A204.1 (cell line): Measurements from ENCODE around the gene SMARCA4.

Experiments
- FAIRE-seq: peaks from 2 replicates; lab custom pipeline; 2012; peaks lifted over from hg19 to GRCh38; lab: Jason Lieb, UNC

The SMARCA4 gene

DNA sequence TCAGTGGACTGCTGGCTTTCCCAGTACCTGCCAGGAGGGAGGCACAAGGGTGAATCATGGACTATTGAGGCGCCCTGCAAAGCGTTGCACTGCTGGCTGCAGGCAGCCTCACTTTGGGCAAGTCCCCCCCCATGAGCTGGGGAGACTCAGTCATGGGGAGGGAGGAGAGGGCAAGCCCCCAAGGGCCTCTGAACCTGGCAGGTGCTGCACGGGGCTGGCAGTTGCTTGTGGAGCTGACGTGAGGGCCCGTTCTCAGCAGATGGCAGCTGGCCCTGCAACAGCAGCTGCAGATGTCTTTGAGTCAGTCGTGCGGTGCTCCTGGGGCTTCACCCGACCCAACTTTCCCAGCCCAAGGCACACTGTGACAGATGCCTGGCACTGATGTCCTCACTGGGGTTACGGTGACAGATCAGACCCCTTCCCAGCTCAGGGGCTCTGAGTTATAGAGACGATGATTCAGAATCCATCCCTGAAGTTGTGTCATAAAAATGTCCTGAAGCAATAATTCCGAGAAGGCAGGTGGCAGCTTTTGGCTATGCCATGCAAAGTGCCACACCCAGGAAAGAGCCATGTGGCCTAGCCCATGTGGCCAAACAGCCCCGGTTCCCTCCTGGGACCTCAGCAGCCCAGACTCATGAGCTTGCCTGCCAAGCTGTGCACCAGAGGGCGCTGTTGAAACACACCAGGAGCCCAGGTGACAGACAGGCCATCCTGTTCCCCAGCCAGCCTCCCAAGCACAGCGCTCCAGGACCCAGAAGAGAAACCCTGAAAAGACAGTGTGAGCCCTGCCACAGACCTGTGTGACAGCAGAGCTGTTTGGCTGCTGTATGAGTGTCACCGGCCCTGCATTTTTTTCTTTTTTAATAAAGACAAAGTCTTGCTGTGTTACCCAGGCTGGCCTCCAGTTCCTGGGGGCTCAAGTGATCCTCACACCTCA is 74.9 kb downstream of the SMARCA4 start:
- peak; percentile 37 for FAIRE-seq

DNA sequence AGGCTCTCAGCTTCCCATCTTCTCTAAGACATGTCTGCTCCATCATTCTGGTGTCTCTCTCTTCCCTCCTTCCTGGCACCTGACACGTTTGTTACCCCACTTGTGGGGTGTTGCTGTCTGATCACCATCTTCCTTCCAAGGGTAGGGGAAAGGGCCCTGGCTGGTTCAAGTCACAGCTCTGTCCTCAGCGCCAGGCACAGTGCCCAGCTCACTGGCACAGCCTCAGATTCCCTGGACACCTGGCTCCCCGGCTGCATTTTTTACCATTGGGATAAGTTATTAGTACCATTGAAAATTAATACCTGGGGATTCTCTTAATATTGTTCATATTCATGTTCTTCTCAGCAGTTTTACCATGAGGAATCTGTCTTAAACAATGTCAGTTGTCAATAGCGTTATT is 77.7 kb downstream of the SMARCA4 start:
- FAIRE-seq: no peak

DNA sequence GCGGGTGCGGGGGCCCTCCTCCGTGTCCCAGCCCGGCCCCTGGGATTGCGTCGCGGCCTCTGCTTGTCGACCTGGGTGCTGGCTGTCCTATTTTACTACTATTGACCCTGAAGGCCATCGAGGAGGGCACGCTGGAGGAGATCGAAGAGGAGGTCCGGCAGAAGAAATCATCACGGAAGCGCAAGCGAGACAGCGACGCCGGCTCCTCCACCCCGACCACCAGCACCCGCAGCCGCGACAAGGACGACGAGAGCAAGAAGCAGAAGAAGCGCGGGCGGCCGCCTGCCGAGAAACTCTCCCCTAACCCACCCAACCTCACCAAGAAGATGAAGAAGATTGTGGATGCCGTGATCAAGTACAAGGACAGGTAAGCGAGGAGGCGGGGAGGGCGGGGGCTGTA is 80.4 kb downstream of the SMARCA4 start:
- FAIRE-seq: no peak

DNA sequence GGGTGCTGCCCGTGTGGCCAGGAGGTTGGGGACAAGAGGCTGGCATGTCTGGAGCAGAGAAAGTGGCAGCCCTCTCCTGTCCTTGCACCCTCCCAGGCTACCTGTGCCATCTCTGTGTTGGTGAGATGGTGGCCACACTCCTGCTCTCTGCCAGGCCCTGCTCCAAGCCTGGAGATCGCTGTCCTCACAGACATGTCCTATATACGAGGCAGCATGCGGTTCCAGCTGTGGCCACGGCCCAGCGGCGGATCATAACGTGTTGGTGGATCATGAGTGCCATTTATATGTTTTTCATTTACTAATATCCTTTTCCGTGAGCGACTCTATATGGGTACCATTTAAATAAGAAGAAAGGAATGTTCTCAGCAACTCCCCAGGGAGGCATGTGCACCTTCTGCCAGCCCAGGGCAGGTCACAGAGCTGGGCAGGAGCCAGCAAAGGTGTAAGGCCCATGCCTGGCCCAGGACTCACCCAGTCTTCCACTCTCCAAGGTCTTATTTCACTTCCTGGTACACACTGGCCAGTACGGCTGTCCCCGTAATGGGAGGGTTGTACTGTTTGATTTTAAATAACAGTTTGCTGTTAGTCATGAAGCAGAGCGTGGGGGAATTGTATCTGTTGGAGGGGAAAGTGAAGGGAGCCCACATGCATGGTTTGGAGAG is 81.3 kb downstream of the SMARCA4 start:
- no peak for FAIRE-seq

DNA sequence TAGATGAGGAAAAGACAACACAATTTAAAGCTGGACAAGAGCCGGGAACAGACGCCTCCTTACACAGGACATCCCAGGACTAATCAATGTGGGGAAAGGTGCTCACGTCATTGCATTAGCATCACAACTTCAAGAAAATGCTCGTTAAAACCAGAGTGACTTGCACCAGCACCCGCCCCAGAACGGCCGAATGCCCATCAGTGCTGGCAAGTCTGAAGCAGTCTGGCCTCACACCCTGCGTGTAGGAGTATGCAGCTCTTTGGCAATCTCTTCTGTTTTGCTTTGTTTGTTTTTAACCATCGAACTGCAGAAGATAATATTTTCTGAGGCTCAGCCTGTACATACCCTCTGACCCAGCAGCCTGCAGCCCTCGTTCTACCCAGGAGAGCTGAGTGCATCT is 83.6 kb downstream of the SMARCA4 start:
- FAIRE-seq: no peak

DNA sequence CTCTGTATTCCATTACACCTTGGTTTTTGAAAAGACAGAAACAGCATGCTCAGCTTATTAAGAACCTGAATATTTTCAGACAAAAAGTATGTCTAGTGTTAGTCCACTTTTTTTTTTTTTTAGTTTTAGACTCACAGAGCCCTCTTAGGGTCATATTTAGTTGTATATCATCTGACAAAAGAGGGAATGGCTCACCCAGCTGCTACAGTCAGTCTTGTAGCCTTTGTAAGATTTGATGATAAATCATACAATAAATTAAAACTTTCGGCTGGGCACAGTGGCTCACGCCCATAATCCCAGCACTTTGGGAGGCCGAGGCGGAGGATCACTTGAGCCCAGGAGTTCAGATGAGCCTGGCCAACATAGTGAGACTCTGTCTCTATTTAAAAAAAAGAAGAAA is 84.7 kb downstream of the SMARCA4 start:
- no peak for FAIRE-seq

DNA sequence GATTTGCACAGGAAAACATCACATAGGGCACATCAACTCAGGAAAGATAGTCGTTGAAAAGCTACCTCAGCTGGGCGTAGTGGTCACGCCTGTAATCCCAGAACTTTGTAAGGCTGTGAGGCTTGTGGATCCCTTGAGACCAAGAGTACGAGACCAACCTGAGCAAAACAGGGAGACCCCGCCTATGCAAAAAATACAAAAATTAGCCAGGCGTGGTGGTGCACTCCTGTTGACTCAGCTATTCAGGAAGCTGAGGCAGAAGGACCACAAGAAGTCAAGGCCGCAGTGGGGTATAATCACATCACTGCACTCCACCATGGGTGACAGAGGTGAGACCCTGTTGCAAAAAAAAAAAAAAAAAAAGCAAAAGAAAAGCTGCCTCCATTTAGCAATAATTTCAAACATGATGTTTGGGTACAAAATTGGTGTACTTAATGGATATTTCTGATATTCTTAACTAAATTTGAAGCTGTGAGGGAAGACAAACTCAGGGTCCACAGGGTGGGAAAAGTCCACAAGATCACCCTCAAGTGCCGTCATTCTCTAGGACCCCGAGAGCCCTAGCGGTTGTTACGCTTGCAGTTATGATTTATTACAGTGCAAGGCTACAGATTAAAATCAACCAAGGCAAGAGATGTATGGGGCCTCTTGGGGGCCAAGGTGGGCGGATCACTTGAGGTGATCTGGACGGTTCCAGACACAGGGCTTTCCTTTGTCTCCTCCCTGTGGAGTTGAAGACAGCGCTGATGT is 86.0 kb downstream of the SMARCA4 start:
- FAIRE-seq: no peak

DNA sequence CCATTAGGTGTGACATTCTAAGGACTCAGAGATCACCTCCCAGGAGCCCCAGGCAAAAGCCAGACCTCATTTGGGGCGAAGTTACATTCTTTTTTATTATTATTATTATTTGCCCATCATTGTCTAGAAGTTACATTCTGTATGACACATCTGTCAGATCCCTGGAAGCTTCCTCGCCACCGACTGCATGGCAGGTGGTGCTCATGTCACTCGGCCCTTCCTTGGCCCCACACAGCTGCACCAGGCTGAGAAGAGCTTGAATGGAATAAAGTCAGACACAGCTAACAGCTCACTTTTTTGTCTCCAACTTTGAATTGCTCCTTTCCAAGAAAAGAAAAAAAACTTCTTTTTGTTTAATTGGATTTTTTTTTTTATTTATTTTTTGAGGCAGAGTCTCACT is 87.0 kb downstream of the SMARCA4 start:
- FAIRE-seq: no peak

DNA sequence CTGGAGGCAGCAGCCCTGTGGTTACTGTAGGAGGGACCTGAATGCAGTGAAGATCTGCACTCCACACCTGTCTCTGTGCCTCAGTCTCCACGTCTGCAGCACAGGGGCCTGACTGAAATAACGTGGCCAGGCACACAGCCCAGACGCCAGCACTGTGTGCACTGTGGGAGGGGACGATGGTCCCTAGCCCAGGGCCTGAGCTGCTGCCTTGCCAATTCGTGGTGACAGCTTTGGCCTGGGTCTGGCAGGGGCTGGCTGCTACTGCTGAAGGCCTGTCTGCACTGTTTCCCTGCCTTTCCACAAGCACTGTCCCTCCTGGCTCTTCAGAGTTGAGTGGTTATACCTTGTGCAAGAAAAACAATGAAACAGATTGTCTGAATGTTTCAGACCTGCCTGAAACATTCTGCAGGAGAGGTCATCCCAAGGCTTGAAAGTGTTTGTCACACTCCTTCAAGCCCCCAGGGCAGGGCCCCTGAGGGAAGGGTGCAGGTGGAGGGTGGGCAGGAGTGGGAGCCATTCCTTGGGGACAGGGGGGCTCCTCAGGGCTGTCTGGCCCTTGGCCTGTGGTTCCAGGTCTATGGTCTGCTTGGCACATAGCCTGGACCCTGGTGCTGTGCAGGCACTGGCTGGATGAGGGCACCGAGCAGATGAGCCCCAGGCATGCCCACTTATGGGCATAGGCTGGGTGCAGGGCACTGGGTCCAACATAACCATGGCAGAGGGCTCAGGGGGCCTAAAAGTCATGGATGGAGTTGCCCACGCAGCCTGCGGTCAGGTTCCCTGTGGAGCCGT is 89.7 kb downstream of the SMARCA4 start:
- no peak for FAIRE-seq

DNA sequence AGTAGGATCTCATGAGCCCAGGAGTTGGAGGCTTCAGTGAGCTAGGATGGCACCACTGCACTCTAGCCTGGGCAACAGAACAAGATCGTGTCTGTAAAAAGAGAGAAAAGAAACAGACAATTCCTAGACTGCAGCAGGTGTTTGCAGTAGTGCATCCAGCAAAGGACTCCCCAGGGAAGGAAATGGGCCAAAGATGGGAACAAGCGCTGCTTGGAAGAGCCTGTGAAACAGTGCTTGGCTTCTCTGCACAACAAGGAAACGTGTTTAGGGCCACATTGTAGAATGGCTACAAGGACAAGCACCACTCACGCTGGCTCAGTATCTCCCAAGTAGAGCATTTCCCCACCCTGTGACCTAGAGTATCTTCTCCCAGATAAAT is 93.0 kb downstream of the SMARCA4 start:
- FAIRE-seq: no peak

DNA sequence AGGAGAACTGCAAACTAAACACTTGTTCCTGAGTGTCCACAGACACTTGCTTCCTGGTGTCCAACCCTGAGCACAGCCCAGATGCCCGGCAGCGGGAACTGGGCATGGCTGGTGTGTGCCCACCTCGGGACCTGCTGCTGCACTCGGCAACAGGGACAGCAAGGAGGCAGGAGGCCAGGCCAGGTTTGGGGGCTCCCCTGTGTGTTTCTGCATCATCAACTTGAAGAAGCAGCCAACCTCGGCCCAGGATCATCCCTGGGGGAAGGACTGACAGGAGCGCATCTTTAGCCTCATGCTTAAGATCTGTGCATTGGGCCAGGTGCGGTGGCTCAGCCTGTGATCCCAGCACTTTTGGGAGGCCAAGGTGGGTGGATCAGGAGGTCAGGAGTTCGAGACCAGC is 93.4 kb downstream of the SMARCA4 start:
- no peak for FAIRE-seq

DNA sequence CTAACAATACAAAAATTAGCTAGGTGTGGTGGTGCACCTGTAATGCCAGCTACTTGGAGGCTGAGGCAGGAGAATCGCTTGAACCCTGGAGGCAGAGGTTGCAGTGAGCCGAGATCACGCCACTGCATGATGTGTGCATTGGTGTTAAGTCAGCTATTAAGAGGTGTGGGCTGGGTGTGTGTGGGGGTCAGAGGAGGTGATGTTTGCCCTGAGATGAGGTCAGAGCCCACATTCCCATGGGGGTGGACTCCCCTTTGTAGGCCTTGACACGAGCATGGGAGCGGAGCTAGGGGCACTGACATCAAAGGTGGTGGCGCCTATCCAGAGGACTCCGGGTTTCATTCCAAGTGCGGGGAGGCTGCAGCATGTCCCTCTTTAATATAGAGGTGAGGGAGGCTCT is 93.8 kb downstream of the SMARCA4 start:
- FAIRE-seq: no peak

DNA sequence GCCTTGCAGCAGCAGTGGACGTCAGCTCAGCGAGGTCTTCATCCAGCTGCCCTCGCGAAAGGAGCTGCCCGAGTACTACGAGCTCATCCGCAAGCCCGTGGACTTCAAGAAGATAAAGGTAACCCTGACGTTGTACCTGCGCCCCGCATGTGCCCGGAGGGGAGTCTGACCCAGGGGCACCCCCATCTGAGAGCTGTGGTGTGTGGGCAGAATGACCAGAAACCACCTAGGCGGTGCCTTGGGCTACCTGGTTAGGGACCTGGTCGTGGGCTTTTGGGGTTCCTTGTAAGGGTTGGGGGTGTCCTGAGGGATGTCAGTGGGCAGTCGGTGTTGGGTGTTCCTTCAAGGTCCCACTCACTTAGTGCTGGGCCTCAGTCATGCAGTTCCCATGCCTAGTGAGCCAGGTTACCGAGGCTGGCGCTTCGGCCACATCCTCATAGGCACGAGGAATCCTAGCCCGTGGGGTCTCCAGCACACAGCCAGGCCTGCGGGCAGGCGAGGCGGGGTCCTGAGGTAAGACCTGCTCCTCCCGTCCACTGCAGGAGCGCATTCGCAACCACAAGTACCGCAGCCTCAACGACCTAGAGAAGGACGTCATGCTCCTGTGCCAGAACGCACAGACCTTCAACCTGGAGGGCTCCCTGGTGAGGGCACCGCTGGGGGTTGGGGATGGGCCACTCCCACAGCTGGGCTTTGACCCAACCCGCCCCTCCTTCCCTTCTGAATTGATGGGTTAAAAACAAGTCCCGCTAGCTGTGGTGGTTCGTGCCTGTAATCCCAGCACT is 97.6 kb downstream of the SMARCA4 start:
- FAIRE-seq: no peak

DNA sequence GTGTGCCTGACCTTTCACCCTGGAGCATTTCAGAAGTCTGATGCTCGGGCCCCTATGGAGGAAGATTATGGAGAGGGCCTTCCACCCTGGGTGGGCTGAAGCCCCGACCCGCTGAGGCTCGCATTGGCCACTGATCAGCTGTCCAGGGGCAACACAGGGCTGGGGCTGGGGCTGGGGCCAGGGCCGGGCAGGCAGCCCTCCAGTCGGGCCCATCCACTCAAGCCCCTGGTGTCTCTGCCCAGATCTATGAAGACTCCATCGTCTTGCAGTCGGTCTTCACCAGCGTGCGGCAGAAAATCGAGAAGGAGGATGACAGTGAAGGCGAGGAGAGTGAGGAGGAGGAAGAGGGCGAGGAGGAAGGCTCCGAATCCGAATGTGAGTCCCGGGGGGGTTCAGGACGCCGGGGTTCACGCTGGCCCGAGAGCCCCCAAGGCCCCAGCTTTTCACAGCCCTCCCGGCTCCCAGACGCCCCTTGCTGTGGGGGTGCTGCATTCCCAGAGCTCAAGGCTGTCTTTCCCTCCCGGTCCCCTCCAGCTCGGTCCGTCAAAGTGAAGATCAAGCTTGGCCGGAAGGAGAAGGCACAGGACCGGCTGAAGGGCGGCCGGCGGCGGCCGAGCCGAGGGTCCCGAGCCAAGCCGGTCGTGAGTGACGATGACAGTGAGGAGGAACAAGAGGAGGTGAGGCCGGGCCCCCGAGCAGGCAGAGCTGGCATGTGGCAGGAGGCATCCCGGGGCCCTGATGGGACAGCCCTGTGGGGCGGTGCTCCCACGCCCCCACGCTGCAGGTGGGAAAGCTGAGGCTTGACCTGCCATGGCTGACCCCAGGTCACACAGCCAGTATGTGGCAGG is 98.9 kb downstream of the SMARCA4 start:
- no peak for FAIRE-seq

DNA sequence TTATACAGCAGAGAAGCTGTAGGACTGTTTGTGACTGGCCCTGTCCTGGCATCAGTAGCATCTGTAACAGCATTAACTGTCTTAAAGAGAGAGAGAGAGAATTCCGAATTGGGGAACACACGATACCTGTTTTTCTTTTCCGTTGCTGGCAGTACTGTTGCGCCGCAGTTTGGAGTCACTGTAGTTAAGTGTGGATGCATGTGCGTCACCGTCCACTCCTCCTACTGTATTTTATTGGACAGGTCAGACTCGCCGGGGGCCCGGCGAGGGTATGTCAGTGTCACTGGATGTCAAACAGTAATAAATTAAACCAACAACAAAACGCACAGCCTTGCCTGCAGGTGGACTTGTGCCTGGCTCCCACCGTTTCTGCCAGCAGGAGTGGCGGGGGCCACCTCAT is 101.1 kb downstream of the SMARCA4 start:
- FAIRE-seq: no peak

DNA sequence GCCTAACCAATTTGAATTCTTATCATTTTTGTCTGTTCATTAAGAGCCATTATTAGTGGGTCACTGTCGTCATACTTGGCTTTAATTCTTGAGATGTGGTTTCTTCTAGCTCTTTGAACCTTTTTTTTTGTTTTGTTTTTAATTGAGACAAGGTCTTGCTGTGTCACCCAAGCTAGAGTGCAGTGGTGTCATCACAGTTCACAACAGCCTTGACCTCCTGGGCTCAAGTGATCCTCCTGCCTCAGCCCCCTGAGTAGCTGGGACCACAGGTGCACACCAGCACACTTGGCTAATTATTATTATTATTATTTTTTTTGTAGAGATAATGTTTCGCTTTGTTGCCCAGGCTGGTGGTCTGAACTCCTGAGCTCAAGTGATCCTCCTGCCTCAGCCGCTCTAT is 102.6 kb downstream of the SMARCA4 start:
- FAIRE-seq: no peak

DNA sequence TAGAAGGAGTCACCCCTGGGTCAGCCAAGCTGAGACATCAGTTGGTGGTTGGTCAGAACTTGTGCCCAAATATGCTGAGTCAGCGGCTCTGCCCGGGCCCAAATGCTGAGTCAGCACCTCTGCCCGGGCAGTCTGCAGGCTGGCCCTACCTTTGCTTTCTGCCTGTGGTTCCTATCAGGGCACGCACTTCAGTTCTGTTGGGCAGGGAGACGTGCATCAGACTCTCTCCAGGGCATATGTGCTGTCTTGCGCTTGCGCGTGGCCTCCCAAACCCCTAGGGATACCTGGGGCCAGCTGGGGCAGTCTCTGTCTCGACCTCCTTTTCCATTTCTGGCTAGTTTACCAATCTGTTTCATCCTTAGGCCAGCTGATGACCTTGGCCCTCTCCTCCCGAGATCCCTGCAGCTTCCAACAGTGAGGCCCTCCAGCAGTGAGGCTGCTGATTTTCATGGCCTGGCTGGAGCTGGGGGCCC is 104.0 kb downstream of the SMARCA4 start:
- FAIRE-seq: no peak

DNA sequence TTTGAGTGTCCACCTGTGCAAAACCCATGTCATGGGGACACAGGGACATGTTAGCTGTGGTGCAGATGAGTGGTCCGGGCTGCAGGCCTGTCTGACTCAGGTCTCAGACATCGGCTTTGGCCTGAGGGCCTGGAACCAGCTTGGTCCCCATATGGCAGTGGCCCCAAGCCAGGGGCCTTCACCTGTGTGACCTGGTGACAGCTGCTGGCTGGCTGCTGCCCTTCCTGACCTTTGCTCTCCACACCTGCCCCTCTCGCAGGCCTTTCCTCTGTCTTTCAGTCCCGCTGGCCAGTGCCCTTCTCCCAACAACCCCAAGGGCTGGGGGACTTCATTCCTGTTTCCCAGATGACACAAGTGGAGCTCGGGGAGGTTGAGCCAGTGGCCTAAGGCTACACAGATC is 105.5 kb downstream of the SMARCA4 start:
- no peak for FAIRE-seq

DNA sequence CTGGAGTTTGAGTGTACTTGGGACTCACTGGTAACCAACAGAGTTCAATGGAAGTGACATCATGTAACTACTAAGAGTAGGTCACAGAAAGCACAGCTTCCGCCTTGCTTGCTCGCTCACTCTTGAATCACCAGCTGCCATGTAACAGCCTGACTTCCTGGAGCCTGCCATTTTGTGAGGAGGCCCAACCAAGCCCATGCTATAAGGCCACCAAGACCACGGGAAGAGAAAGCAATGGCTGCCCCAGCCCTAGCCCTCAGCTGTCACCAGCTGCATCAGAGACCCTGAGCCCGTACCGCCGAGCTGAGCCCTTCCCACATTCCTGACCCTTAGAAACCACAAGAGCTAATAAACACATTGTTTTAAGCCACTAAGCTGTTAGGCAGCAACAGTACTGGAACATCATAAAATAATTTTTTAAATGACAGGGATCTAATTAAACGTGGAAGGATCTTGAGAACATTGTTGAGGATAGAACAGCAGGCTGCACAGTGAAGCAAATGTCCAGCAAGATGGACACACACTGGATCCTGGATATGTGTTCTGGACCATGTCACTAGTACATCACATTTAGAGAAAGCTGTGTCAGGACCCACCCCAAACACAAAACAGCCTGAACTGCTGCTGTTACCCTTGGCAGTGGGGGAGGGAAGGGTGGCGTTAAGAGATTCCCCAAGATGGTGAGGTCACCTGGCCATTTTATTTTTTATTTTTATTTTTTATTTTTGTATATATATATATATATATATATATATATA is 106.7 kb downstream of the SMARCA4 start:
- no peak for FAIRE-seq

DNA sequence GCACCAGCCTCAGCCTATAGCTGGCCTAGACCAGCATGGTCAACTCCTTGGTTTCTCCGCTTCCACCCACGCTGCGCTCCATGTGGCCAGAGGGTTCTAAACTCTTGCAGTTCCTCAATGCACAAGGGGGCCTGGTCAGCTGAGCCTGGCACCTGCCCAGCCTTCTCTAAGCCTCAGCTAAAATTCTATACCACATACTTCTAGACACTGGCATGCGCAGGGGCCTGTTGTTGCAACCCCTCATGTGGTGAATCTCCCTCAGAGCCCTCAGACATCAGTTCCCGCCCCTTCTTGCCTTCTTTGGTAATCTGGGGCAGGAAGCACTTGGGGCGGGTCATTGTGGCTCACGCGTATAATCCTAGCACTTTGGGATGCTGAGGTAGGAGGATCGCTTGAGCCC is 108.7 kb downstream of the SMARCA4 start:
- FAIRE-seq: no peak
